Tibial nerve (tissue), 3 donors: ENCODE results near the gene GCDH.

Experiments used
- CTCF ChIP-seq, 5 experiments: fragments of 200-600 bp in 3 of 5; fragments of 450-650 bp in 2 of 5; sonication (generic) in 3 of 5; IDR thresholded peaks; one replicate each; pipeline ENCODE4 v1.5.1; 2016 to 2019; ENCODE audit warnings: antibody characterized with exemption in 5 of 5, mild to moderate bottlenecking in 3 of 5, moderate library complexity in 2 of 5
- POLR2A ChIP-seq, 2 donors: fragments of 450-650 bp; IDR thresholded peaks; one replicate each; pipeline ENCODE4 v1.6.1; 2017; ENCODE audit warnings: antibody characterized with exemption in 2 of 2, mild to moderate bottlenecking in 2 of 2, moderate library complexity in 2 of 2

- TF ChIP-seq CTCF (IDR thresholded peaks at IDR 0.05) (no peak), POLR2A (IDR thresholded peaks at IDR 0.05) (no peak)
Observed at GRCh38 chr19:12937093-12937926, 46.4 kb downstream of the GCDH start.
